Measurements from ENCODE around the gene NCK2. TPM values are rescaled to one million over a fixed set of nuclear protein-coding genes. Genes with fewer than 3 reads are reported as not detected.

Gene NCK2
- total RNA-seq, 4 donors from 2014 or later: 55.4 to 90.5 (median 62.5) TPM

- Histone ChIP-seq H3K27ac (no peak overlapping the region), H3K4me1 (peaks cover 0 to 12% (median 3%) of the 10 kb centered on the region in 3 donors), H3K4me3 (no peak overlapping the region), H3K36me3 (no peaks in the 10 kb centered on the region), H3K9me3 (peaks cover 0 to 21% (median 12%) of the 10 kb centered on the region in 3 donors), H3K27me3 (no peaks in the 10 kb centered on the region)
- 90 to 100% methylated on average over 1 to 2 of the region's 2 CpGs for WGBS, 2 donors
- intact Hi-C loops (cut with DNase I): no loop called here
- DNase-seq: no peak
- no peak for TF ChIP-seq POLR2A (IDR thresholded peaks at IDR 0.05)
- no peak for TF ChIP-seq CTCF (IDR thresholded peaks at IDR 0.05)
Measured at GRCh38 chr2:105912081-105912480, 167.4 kb downstream of the NCK2 start.

DNA sequence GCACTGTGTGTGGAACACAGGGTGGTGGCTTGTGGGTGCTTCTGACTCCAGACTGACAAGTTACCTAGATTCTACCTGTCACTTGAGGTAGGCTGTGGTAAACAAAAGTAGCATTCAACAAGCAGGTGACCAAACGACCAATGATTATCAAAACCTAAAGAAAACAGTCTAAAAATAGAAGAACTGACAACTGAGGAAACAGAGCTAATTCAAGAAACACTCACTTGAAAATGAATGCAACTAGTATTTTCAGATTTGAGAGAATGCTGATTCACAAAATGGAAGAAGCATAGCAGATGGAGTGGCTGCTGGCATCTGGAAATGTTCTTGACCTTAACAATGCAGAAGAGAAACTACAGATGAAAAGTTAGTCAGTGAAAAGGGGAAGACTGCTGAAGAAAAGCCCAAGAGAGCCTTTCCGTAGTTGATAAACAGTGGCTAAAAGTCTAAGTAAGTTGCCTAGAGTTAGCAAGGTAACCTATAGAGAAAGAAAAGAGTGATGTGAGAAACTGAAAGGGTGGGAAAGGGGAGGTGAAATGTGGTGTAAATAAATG, 170.4 kb downstream of the NCK2 start:
- Histone ChIP-seq H3K27me3 (no peaks in the 10 kb centered on the region), H3K4me1 (peaks cover 0 to 22% (median 3%) of the 10 kb centered on the region in 3 donors), H3K36me3 (no peaks in the 10 kb centered on the region), H3K9me3 (peaks cover 0 to 21% (median 12%) of the 10 kb centered on the region in 3 donors), H3K4me3 (no peak overlapping the region), H3K27ac (no peak overlapping the region)
- intact Hi-C loops (cut with DNase I): no loop called here
- no peak for DNase-seq
- TF ChIP-seq CTCF (IDR thresholded peaks at IDR 0.05): no peak
- 64 to 67% methylated on average over 2 of the region's 2 CpGs for WGBS, 2 donors

DNA sequence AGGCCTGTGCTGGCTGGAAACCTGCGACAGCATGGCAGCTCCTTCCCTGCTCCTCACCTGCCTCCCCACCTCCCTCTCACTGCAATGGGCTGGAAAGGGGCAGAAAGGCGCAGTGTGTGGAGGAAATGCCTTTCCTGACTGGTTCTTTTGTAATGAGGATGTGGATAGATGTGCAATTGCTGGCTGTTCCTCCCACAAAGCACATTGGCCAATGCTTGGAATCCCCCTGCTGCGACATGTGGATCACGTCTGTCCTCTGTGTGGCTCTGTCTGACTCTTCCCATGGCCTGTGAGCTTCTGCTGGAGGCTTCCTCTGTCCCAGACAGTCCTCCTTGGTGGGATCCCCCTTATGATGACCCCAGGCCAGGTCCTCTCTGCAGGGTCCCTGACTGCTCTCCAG, 172.5 kb downstream of the NCK2 start:
- Histone ChIP-seq H3K27me3 (no peaks in the 10 kb centered on the region), H3K27ac (no peak overlapping the region), H3K9me3 (peaks cover 0 to 21% (median 12%) of the 10 kb centered on the region in 3 donors), H3K4me3 (no peak overlapping the region), H3K4me1 (peaks cover 0 to 10% (median 0%) of the 10 kb centered on the region in 3 donors), H3K36me3 (no peaks in the 10 kb centered on the region)
- no peak for TF ChIP-seq CTCF (IDR thresholded peaks at IDR 0.05)
- no peak for TF ChIP-seq POLR2A (IDR thresholded peaks at IDR 0.05)
- intact Hi-C loops (cut with DNase I): no loop called here
- DNase-seq: no peak
- WGBS, 2 donors: 67 to 81% methylated on average over 2 to 4 of the region's 4 CpGs

DNA sequence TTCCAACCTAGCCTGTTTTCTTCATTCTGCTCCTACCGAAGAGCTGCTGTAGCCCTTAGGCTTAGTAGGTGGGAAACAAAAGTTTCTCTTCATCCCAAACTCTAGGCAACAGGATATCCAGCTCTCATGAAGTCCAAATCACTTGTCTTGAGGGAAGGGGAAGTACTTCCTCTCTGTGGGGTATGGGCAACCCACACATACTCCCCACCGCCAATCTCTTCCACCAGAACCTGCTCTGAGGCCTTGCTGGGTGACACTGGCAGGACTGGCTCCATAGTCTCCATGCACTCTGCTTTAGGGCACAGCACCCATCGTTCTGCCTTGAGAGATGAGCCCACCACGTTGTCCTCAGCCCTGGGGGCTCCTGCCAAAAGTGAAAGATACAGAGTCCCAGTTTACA, 173.0 kb downstream of the NCK2 start:
- H3K27ac ChIP-seq: no peak overlapping the region
- peaks cover 0 to 10% (median 0%) of the 10 kb centered on the region in 3 donors for H3K4me1 ChIP-seq
- peaks cover 0 to 21% (median 12%) of the 10 kb centered on the region in 3 donors for H3K9me3 ChIP-seq
- intact Hi-C loops (cut with DNase I): no loop called here
- WGBS, 2 donors: 78 to 85% methylated on average over 3 to 4 of the region's 4 CpGs
- TF ChIP-seq POLR2A (IDR thresholded peaks at IDR 0.05) (no peak), CTCF (IDR thresholded peaks at IDR 0.05) (no peak)
- H3K27me3 ChIP-seq: no peaks in the 10 kb centered on the region
- no peak overlapping the region for H3K4me3 ChIP-seq
- no peaks in the 10 kb centered on the region for H3K36me3 ChIP-seq
- DNase-seq: no peak

- no peaks in the 10 kb centered on the region for H3K36me3 ChIP-seq
- no peaks in the 10 kb centered on the region for H3K27me3 ChIP-seq
- intact Hi-C loops (cut with DNase I): no loop called here
- H3K4me3 ChIP-seq: no peak overlapping the region
- TF ChIP-seq POLR2A (IDR thresholded peaks at IDR 0.05): no peak
- TF ChIP-seq CTCF (IDR thresholded peaks at IDR 0.05): no peak
- H3K27ac ChIP-seq: peak overlapping the region in 1 of 4 donors; percentile 40
- peaks cover 0 to 10% (median 0%) of the 10 kb centered on the region in 3 donors for H3K4me1 ChIP-seq
- DNase-seq: no peak
- 56 to 67% methylated on average over 3 of the region's 3 CpGs for WGBS, 2 donors
- H3K9me3 ChIP-seq: peaks cover 0 to 20% (median 10%) of the 10 kb centered on the region in 3 donors
Measured at GRCh38 chr2:105919191-105919811, 174.6 kb downstream of the NCK2 start.

Measured in esophagus squamous epithelium (tissue), 5 donors.